ENCODE results near the gene SLC6A6.
"Not testable (repeated sequence)": the region's sequence is repeated elsewhere in the genome, so short reads cannot be mapped to it uniquely, and the experiment has no call there.

The SLC6A6 gene

DNA sequence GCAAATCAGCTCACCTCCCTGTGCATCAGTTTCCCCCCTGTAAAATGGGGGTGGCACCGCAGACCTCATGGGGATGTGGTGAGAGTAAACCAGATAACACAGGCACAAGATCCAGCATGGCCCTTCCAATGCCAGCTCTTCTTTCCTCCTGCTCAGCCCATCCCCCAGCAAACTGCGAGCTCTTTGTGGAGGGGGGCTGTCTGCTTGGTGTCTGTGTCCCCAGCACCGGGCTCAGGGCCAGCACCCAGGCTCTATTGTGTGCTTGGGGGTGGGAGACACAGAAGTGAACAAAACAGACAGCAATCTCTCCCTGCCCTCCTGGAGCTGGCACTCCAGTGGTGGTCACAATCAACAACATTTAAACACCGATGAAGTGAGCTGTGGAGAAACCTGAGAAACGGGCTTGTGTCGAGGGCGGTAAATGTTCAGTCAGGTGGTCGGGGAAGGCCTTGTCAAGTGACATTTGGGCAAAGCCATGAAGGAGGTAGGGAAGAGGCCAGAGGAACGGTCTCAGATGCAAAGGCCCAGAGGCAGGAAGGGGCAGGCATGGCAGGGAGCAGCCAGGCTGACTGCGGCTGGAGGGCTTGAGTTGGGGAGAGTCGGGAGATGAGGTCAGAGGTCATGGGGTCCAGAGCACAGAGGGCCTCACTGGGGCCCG is 109.3 kb downstream of the SLC6A6 start:
- no peak for DNase-seq

DNA sequence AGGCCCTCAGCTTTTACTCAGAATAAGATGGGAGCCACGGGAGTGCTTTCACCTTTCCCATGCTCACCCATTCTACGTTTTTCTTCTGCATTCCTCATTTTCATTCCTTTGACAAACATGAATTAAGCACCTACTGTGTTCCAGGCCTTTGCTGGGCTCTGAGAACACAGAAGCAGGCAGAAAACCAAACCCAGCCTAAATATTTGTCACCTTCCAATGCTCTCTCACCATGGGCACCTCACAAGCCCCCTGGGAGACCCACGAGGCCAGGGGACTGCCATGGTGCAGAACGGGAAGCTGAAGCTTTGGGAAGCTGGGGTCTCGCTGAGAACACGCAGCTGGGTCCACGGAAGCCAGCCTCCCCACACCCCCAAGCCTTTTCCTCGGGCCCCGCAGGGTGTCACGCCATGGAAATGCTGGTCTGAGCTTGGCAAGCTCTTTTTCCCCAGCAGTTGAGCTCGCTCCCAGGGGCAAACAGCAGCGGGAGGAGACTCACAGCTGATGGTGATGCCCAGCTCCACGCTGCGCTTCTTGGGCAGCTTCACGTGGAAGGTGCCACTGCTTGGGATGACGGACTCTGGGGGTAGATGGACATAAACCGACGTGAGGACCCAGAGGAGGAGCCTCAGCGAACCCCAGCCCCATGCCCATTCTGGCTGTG is 110.0 kb downstream of the SLC6A6 start:
- no peak for DNase-seq

DNA sequence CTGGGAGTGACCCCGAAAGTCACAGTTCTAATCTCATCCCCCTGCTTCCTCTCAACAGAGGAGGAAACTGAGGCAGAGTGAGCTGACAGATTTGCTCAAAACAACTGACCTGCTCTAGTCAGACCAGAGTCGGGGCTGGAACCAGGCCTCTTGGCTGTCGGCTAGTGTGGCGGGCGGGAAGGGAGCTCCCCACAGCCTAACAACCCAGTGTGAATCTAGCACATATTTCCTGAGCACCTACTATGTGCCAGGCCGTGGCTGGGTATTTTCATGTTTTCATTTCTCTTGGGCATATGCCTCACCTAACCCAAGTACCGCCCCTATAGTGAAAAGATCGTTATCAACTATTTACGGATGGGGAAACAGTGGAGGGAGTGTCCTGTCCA is 110.5 kb downstream of the SLC6A6 start:
- DNase-seq, result no peak

DNA sequence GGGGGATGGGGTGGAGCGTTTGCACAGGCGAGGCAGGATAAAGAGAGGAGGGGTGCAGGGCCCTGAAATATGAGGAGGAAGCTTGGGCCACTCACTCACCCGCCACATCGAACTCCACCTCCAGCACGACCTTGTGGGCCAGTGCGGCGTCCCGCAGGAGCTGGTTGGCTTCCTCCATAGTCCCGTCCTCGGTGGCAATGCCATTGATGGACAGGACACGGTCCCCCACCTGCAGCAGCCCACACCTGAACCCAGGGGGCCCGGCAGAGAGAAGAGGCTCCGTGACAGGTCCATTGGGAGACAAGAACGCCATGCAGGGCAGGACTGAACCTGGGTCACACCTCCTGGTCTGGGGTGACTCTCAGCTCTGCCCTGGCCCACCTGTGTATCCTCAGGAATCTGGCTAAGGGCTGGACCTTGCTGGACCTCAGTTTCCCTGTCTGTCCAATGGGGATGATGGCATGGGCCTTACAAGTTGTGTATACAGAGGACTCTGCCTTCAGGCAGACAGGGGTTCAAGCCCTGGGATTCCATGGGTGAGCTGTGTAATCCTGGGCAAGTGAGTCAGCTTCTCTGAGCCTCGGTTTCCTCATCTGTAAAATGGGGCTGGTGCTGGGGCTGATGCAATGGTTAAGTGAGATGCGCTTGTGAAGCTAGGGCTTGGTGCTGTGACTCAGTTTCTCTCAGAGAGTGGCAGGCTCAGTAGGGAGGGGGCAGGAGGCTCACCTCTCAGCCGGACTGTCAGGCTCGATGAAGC is 111.3 kb downstream of the SLC6A6 start:
- DNase-seq, result no peak

DNA sequence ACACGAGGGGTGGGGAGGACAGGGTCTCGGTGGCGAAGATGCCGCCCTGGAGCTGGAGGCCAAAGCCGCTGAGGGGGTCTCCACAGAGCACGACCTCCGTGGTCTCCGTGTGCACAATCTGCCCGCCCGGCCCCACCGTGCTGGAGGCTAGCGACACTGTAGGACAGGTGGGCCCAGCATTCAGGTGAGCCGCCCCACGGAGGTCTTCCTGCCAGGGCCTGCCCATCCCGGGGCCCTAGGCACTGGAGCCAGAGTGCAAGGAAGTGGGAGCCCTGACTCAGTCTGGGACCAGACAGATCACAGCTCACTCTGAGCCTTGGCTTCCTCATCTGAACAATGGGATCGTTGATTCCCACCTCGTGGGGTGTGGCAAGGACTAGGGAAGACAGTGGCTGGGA is 111.9 kb downstream of the SLC6A6 start:
- no peak for DNase-seq

DNA sequence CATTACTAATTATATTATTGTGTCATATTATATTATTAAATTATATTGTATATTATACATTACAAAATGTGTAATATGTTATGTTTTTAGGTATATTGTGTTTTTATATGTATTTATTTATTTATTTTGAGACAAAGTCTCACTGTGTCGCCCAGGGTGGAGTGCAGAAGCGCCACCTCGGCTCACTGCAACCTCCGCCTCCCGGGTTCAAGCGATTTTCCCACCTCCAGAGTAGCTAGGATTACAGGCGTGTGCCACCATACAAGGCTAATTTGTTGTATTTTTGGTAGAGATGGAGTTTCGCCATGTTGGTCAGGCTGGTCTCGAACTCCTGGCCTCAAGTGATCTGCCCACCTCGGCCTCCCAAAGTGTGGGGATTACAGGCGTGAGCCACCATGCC is 113.1 kb downstream of the SLC6A6 start:
- DNase-seq, result not testable (repeated sequence)

DNA sequence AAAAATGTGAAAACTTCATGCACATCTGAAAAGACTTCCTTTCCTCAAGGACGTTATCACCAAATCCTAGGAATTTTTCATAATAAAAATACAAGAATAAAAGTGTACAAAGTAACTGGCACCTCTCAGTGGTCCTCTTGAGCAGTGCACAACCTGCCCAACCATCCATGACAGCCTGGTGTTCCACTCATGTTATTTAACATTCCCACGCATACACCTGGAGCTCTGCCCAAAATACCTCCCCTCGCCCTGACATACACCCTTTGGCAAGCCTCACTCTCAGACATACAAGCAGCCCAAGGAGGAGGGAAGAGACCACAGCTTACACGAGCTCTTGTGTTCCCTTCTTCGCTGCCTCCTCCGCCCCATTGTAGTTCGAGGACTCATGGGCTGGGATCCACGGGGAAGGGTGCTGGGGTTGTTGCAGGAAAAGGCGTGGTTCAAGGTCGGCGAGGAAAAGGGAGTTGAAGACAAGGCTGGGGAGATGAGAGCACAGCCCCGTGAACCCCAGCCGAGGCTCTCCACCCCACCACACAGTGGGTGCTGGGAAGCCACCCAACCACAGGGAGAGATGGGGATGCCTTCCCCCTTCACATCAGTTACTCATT is 114.4 kb downstream of the SLC6A6 start:
- DNase-seq, result no peak

DNA sequence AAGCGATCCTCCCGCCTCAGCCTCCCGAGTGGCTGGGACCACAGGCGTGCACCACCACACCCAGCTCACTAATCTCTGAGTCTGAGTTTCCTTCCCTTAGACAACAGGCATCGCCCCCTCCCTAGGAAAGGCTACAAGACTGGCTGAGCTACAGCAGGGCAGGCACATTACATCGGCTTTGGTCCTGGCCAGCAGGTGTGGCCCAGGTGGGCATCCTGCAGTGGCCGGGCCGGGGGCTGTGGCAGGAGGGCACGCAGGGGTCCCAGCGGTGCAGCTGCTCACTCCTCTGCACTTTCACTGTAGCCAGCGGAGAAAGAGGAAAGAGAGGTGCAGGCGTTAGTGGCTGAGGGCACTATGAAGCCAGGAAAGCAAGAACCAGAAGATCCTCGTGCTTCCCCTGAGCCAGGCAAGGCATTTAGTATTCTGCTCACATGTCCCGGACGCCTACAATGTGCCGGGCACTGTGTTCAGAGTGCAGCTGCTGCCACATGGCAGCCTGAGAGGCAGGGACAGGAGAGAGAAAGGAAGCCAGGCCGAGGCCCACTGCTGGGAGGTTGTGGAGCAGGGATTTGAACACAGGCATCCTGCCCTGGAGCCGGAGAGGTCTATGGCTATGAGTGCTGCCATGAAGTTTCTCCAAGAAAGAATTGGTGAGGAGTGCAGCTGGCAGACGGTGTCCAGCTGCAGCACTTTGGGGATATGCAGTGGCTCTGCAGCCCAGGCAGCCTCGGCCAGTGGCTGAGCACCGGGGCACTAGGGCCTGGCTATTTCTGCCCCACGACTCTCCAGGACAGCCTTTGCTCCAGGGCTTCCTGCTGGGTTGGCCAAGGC is 115.4 kb downstream of the SLC6A6 start:
- DNase-seq, result no peak

DNA sequence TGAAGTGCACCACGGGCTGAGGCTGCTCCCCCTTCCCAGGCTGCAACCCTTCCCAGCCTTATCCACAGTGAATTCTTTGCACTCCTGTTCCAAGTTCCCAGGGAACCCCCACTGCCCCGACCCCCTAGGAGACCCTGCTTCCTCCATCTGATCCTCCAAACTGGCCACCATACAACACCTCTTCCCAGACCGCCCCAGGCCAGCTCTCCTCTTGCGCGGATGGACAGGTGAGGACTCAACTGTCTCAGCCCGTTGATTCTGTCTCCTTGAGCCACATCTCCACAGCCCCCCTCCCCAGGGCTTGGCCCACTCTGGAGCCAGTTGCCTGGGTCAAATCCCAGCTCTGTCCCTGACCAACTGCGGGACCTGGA is 116.0 kb downstream of the SLC6A6 start:
- DNase-seq, result no peak

DNA sequence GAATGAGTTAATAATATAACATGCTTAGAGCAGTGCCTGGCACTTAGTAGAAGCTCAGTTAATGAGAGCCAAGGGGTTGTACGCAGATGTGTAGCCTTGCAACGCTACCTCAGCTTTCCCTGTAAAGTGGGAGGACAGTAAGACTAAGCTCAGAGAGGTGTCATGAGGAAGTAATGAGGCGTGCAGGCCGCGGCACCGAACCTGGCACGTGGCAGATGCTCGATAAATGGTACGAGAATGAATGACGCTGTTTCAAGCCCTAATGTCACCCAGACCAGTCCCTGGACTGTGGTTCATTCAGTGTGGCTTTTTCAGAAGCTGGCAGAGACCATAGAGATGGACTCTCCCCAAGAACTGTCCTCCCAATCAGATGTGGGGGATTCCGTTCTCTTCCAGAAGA is 116.5 kb downstream of the SLC6A6 start:
- DNase-seq, result no peak

DNA sequence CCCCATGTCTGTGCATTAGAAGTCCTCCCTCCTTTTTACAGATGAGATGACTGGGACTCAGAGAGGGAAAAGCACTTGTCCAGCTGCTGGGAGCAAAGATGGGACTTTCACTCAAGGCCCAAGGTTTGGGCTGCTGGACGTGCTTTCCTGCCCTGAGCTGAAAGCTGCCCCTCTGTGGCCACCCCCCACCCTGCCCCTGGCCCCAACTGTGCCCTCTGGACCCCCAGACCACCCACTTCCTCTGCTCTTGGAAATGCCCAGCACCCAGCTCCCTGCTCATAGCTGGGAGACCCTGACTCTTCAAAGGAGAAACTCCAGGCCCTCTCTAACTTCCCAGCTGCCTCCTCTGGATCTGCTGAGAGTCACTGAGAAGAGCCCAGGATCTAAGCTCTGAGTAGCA is 117.0 kb downstream of the SLC6A6 start:
- DNase-seq, result no peak

DNA sequence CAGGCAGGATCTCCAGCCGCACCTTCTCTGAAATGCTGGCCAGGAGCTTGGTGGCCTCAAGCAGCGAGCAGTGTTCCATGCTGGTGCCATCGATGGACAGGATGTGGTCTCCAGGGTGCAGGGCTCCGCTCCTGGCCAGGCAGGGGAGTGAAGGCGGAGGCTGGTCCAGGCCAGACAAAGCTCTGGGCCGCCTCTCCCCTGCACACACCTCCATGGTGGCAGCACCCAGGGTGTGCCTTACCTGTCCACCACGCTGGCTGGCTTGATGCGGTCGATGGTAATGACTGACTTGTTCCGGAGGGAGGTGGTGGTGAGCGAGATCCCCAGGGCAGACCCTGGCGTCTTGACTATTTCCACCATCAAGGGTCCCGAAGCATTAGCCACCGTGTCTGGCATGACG is 117.7 kb downstream of the SLC6A6 start:
- DNase-seq, result no peak

DNA sequence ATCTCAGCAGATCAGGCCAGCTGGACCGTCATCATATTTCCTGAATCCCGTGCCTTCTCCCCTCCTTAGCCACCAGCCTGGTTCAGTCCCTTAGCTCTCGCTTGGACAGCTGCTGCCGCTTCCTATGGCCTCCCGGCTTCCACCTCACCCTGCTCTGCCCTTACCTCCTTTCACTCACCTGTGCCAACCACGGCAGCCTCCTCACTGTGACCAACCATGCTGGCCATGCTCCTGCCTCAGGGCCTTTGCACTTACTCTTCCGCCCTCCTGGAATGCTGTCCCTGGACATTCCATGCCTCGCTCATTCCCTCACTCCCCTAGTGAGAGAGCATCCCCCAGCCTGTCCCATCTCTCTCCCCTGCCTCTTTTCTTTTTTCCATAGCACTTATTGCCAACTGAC is 118.6 kb downstream of the SLC6A6 start:
- DNase-seq, result no peak

DNA sequence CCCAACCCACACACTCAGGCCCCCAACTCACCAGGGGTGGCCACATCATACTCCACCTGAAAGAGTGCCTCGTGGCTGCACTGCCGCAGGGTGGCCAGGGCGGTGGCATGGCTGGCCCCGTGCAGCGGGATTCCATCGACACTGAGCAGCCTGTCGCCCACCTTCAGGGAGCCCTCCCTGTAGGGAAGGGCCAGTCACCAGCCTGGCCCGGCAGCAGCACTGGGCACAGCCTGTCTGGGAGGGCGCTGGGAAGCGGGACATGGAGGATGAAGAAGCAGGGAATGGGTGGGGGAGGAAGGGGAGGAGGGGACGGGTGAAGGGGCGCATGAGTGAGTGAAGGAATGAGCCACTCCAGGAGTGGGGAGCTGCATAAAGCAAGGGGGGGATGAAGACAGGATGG is 119.2 kb downstream of the SLC6A6 start:
- DNase-seq, result no peak

DNA sequence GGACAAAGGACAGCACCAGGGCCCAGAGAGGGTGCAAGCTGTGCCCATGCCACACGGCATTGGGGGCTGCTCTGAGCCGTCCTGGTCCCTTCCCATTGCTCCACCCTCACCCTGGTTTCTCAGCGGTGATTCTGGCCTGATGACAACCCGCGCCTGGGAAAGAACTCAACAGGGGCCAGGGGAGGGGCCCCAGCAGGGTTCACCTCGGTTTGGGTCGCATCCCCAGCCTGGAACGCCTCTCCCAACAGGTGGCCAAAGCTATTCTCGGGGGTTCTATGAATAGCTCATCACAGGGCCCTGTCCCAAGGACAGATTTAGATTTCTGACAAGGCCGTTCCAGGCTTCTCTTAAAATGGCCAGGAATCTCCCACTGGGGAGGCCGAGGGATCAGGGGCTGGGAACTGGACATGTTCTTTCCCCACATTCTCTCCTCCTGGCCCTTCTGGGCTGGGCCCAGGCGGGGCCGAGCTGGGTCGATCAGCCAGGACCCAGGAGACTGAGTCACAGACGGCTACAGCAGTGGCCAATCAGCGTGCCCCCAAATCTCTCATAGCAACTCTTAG is 119.8 kb downstream of the SLC6A6 start:
- DNase-seq, result no peak

DNA sequence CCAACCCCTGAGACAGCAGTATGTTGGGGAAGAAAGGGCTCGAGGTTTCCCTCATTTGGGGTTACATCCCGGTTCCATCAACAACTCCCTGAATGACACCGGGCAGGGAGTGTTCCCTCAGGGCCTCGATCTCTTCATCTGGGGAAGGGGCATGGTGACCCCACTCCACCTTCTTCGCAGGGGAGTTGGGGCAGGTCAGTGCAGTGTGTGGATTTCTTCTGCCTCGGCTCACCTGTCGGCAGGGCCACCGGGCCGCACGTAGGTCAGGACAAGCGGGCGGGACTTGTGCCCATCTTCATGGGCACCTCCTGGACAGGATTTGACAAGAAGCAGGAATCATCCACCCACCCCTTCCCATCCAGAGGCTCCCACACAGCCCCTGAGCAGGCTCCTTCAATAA is 120.4 kb downstream of the SLC6A6 start:
- DNase-seq, result no peak

DNA sequence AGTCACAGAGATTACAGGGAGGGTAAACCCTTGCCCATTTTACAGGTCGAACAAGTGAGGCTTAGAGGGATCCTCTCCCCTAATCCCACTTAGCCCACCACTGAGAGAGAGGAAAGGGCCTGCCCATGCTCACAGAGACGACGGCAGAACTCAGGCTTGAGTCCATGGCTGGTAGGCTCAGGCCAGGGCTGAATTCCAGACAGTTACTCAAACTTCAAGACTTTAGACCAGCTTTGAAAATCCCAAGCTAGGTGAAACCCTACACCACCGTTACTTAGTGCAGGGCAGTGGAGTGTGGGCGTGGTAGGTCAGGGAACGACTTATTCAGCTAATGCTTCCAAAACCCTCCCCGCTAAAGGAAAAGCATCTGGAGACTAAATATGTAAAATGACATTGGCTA is 121.4 kb downstream of the SLC6A6 start:
- no peak for DNase-seq

DNA sequence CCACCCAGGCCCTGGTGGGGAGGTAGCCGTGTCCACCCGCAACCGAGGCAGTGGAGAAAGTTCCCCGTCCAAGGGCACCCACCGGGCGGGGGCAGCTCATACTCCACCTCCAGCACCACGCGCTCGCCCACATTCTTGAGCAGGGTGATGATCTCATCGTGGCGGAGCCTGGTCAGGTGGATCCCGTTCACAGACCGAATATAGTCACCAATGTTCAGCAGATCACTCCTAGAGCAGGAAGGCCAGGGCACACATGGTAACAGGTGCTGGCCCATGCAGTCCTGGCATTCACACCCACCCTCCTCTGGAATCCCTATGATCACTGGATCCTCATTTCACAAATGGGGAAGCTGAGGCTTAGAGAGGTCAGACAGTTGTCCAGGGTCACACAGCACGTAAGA is 121.9 kb downstream of the SLC6A6 start:
- no peak for DNase-seq

DNA sequence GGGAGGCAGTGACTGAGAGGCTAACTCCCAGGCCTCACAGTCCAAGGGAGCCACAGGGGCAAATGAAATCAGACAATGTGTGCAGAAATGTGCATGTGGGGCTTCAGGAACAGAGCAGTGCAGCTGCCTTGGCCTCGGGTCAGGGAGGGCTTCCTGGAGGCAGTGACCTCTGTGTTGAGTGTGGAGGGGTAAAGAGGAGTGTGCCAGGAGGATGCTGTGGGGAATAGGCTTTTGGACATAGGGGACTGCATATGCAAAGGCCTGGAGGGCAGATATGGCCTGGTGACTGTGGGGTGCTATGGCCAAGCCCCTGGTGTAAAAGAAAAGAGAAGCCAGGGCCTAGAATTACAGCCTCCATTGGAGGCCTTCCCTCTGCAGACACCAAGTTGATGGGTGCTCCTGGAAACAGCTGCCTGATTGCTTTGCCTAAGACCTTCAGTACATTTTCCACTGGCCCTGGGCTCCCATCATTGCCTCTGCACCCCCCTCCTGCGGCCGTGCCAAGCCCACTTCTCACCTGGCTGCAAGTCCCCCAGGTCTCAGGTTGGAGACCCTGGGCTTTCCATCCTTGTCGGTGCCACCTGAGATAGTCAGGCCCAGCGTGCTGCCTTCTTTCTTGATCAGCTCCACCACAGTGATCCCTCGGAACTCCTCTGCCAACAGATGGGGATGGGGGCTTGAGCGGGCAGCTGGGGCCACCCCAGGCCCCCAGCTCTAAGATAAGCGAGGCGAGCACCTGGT is 122.7 kb downstream of the SLC6A6 start:
- no peak for DNase-seq

DNA sequence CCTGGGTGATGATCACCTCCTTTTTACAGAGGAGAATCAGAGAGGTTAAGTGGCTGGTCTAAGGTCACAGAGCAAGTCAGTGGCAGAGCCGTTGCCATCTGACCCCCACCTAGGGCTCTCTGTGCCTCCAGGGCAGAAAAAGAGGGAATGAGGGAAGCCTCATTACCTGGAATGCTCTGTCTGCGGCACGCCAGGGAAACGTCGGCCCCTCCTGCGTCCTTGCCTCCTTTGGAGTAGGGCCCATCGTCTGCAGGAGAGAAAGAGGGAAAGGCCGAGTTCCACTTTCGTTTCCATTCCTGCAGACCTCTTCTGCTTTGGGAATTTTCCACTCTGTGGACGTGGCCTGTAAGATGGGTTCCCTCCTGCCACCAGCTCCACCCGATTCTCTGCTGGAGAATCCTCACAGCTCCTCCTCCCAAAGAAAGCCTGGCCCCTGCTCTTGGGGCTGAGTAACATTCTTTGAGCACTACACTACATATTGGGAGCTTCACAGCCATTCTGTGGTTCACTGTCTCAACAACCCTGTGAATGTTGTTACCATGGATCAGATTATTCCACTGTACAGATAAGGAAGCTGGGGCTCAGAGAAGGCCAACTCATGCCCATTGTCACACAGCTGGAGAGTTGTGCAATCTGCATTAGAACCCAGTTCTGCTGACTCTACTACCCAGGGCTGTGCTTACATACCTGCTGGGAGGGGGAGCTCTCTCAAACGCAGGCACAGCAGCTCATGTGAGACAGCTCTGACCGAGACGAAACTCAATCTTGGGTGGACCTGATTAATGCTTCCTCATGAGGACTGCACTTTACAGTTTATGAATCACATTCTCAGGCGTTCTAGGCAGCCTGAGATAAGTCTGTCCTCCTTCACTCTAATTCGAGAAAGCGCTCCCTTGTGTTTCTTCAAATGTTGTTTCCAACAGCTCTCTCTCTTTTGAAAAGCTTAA is 123.6 kb downstream of the SLC6A6 start:
- DNase-seq, result no peak

DNA sequence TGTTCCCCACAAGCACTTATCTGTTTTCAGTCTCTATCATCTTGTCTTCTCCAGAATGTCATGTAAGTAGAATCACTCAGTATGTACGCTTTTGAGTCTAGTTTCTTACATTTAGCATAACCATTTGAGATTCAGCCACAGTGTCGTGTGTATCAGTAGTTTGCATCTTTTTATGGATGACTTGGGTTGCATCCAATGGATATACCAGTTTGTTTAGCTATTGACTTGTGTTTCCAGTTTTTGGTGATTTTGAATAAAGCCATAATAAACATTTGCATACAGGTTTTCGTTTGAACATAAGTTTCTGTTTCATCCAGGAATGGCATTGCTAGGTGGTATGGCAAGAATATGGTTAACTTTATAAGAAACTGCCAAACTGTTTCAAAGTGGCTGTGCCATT is 125.7 kb downstream of the SLC6A6 start:
- no peak for DNase-seq

All from NCI-H187 treated with DMSO at 0.1 percent for 48 hours (cell line).